Aorta (tissue), 5 donors: ENCODE data around the gene SYPL2. TPM values are rescaled to one million over a fixed set of nuclear protein-coding genes. Genes with fewer than 3 reads are reported as not detected.

ENCODE experiments used
- ATAC-seq: fragments of 200-7000 bp; cut with Tn5 transposase; one replicate; pipeline ENCODE4 v1.9.1; 2022; ENCODE audit warnings: moderate library complexity; ENCODE audit not compliant: low FRiP score
- DNase-seq, 2 donors: peaks; one replicate each; pipeline ENCODE4 v3.0.0-alpha.2; 2020
- H3K27ac ChIP-seq, 2 donors: one replicate each; pipeline ENCODE4 v1.5.1; 2013; ENCODE audit warnings: low read length in 2 of 2, mild to moderate bottlenecking in 2 of 2, moderate library complexity in 2 of 2, control low read depth in 1 of 2, inconsistent platforms in 1 of 2, low read depth in 1 of 2
- H3K27me3 ChIP-seq, 2 donors: one replicate each; pipeline ENCODE4 v1.6.1; 2013; ENCODE audit warnings: control low read depth in 1 of 2, low read length in 1 of 2, mild to moderate bottlenecking in 1 of 2, moderate library complexity in 1 of 2; ENCODE audit not compliant: insufficient read depth in 2 of 2, control insufficient read depth in 1 of 2
- H3K36me3 ChIP-seq, 2 donors: one replicate each; pipeline ENCODE4 v1.6.1; 2013; ENCODE audit warnings: control low read depth in 1 of 2, low read length in 1 of 2, mild to moderate bottlenecking in 1 of 2; ENCODE audit not compliant: insufficient read depth in 2 of 2, control insufficient read depth in 1 of 2
- H3K4me1 ChIP-seq, 2 donors: one replicate each; pipeline ENCODE4 v1.6.1; 2013; ENCODE audit warnings: low read length in 2 of 2, control low read depth in 1 of 2, mild to moderate bottlenecking in 1 of 2, moderate library complexity in 1 of 2; ENCODE audit not compliant: insufficient read depth in 2 of 2, control insufficient read depth in 1 of 2
- H3K4me3 ChIP-seq, 2 donors: one replicate each; pipeline ENCODE4 v1.5.1; 2013; ENCODE audit warnings: low read length in 2 of 2, control low read depth in 1 of 2, mild to moderate bottlenecking in 1 of 2
- H3K9me3 ChIP-seq: one replicate; pipeline ENCODE4 v1.6.1; 2013; ENCODE audit warnings: mild to moderate bottlenecking, low read length; ENCODE audit not compliant: control insufficient read depth
- WGBS, 2 donors: extraction: QIAGEN DNeasy Blood & Tissue Kit; methylation state at CpG; one replicate each; pipeline ENCODE4 v1.1.7; 2013; 5-methylcytosine and 5-hydroxymethylcytosine counted together
- intact Hi-C, 2 donors: fragments of 100-400 bp; cut with DNase I; formaldehyde crosslinking; loops; one replicate each; pipeline versions ENCODE4 v1.14.2 to v1.15.0; 2022
- long read RNA-seq, 2 donors: library from polyadenylated mRNA; unstranded; transcript quantifications; one replicate each; pipeline ENCODE4 v2.0.0, GENCODE V29; 2020 to 2021
- polyA plus RNA-seq, 2 donors: library from polyadenylated mRNA; stranded (reverse); fragments of 200-250 nt; gene quantifications; one replicate each; pipeline ENCODE4 v1.2.3, GENCODE V29; 2013
- total RNA-seq, 2 donors: library from RNA; stranded (reverse); fragmentation: NEBNext Ultra II Directional; extraction: Animal tissue kit (Norgen Biotek cat#: 25700); gene quantifications; one replicate each; pipeline ENCODE4 v1.2.1, GENCODE V29; 2021
- donor health status: healthy with polysubstance abuse.
- donor health status: Bipolar disorder and iron deficiency.
- donor health status: DM: no; HTN: no; CAD: no.
- donor health status: DM: no; HTN: no; CAD: no.
- donor health status: DM: yes; HTN: yes; CAD: no.

Gene SYPL2
- total RNA-seq (1 to 10 TPM; 5.9 to 6.2 TPM), polyA plus RNA-seq (1 to 10 TPM; 1.4 to 2.8 TPM)
- long read RNA-seq, donor 1, partial matches to known transcripts, result 0 of 12 reads
- long read RNA-seq, donor 1, other reads (novel, unspliced or antisense), result 12 of 12 reads
- long read RNA-seq, donor 2, partial matches to known transcripts, result 1 of 1 reads
- long read RNA-seq, donor 2, other reads (novel, unspliced or antisense), result 0 of 1 reads

DNA sequence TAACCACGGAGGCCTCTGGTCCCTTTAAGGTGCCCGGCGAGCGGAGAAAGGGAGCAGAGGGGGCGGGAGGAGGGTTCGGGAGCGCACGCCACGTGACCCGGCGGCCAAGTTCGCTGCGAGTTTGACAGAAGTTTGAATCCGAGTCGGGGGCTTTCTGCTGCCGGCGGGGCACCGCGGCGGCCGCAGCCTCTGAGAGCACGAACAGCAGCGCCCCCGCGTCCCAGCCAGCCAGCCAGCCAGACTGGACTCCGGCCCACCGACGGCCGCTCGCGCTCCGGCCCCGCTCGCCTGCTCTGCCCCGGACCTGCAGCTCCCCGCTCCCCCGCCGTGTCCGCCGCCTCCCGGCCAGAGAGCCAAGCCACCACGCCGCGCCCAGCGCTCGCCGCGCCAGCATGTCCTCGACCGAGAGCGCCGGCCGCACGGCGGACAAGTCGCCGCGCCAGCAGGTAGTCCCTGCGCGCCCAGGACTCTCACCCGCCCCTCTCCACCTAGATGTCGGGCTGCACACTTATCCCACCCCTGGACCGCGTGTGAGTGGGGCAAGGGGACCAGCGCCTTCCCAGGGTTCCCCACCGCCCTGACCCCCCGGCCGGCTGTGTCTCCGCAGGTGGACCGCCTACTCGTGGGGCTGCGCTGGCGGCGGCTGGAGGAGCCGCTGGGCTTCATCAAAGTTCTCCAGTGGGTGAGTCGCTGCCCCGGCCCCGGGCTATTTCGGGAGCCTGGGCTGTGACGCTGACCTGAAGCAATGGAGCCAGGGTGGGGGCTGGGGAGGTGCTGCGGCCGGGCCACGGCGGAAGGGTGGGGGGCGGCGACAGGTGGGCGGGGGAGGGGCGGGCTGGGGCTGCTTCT lies at the start of gene SYPL2:
Gene SYPL2, plus strand, starts transcription at position 95 of the 849 bp plus-strand sequence. Its CDS starts 298 bp downstream, at position 393.
- no peaks in the 10 kb centered on the region for H3K4me1 ChIP-seq
- peak within 1 kb of the TSS; percentile 51 to 74 for H3K4me3 ChIP-seq
- intact Hi-C loops, result no loop called here
- H3K27me3 ChIP-seq, result no peaks in the 10 kb centered on the region
- peak; percentile 87 for ATAC-seq
- DNase-seq, result peak; percentile 71 to 90
- peak within 1 kb of the TSS in 1 of 2 donors; percentile 62 for H3K27ac ChIP-seq
- no peaks in the 10 kb centered on the region for H3K9me3 ChIP-seq
- H3K36me3 ChIP-seq, result no peaks in the 10 kb centered on the region
- 1% methylated on average over 81 to 88 of the region's 88 CpGs for WGBS, 2 donors

DNA sequence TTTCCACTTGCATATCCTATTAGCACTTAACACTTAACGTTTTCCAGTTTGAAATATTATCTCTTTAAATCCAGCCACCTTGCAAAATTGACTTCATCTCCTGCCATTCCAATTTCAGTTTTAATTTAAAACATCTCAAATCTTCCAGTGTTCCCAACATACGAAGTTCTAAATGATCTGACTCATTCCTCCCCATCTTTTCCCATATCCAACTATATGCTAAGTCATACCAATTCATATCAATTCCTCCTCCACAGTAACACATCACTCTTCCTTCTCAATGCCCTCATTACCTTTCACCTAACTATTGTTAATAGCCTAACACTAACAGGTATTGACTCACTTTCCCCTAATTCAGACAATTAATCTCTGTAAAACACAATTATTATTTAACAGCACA lies 42.8 kb upstream of the SYPL2 start:
- Histone ChIP-seq H3K4me1 (no peaks in the 10 kb centered on the region), H3K36me3 (no peaks in the 10 kb centered on the region), H3K27ac (no peak overlapping the region), H3K9me3 (no peaks in the 10 kb centered on the region), H3K4me3 (no peak overlapping the region), H3K27me3 (no peaks in the 10 kb centered on the region)
- intact Hi-C loops, result loop anchor here in 1 of 2 donors (10.0 kb wide), 1 partner anchor 111 kb away; the partner anchor contains the start of gene GPR61
- ATAC-seq (no peak), DNase-seq (no peak)
- 63 to 65% methylated on average over 2 of the region's 2 CpGs for WGBS, 2 donors

DNA sequence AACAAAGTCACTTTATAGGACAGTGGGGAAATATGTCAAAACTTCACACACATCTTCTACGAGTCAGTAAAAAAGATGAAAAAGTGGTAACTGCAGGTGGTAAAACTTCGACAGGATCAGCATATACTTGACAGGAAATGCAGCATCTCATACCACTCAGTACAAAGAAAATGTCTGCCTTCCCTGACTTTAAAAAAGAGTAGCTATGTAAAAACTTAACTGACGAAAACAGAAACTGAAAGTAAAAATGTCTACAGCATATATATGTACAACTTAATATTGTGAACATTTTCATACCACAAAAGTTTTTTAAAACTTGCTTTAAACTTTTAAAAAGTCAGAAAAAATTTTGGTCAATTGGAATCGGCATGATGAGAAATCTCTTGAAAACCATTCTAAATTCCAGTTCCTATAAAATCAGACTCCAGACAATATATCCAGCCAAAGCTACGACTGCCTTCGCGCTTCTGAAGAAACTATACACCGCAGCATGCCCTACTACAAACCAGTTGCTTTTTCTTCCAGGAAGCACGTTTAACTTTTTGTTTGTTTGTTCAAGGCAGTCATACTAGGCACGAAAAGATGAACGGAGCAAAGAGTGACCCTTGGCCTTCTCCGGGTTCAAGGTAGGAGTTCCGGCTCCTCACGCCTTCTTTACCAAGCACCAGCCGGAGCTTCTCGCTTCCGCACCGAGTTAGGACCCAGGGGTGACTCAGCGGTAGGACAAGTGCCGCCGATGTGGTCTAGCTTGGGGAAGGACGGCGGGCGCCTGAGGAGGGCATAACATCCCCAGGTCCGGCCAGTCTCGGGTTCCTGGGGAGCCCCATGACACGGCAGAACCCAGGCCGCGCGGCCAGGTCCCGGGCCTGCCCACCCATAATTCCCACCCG lies 40.7 kb upstream of the SYPL2 start:
- Histone ChIP-seq H3K27ac (peak overlapping the region; percentile 28 to 46), H3K36me3 (no peaks in the 10 kb centered on the region), H3K9me3 (no peaks in the 10 kb centered on the region), H3K4me1 (no peaks in the 10 kb centered on the region), H3K4me3 (peak overlapping the region; percentile 64 to 93), H3K27me3 (no peaks in the 10 kb centered on the region)
- WGBS, 2 donors, result 1% methylated on average over 32 of the region's 32 CpGs
- ATAC-seq (no peak), DNase-seq (no peak)
- intact Hi-C loops, result loop anchor here (5.0 to 10.0 kb wide), 3 partner anchors 57 to 112 kb away; partner anchors contain the start of genes ATXN7L2 (in 2 of the 2) and GPR61 (in 2 of the 2)

DNA sequence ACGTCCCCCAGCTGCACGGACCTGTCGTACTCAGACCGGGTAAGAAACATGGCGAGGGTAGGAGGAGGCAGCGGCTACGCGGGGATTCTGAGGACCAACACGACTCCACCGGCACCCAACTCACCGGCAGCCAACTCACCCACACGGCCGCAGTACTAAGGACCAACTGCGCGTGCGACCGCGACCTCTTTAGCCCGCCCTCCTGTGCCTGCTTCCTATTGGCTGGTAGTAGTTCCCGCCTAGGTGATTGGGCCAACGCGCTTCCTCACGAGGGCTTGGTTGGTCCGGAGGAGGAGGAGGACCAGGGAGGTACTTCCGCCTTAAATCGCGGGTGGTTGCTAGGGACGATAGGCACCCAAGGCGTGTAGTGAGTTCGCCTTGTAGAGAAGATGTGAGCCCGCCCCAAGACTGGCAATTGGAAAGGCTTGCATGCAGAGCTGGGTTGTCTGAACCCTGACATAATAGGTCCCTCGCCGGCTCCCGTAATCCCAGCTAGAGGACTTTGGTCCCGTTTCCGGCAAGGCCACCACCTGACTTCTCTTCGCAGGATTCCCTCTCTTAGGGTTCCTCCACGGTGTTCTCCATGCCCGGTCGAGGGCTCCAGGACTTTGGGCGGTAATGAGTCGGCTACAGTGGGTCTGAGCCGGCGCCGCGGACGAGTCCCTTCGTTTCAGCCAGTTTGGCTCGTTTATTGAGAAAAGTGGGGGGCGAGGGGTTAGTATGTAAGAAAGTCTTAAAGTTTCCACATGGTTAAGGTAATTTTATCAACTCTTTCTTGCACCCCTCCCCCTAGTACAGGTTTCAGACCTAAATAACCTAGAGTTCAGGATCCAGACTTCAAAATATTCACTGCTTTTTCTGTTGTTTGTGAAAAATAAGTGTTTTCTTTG lies 39.8 kb upstream of the SYPL2 start, which contains the start of gene PSMA5:
Gene PSMA5, minus strand, starts transcription at position 168 of the 890 bp plus-strand sequence. Its CDS starts 118 bp downstream, at position 50.
- Histone ChIP-seq H3K4me3 (peak within 1 kb of the TSS; percentile 72 to 93), H3K9me3 (no peaks in the 10 kb centered on the region), H3K36me3 (no peaks in the 10 kb centered on the region), H3K4me1 (no peaks in the 10 kb centered on the region), H3K27me3 (no peaks in the 10 kb centered on the region), H3K27ac (peak within 1 kb of the TSS; percentile 46 to 58)
- DNase-seq, result peak; percentile 97 to 99
- intact Hi-C loops, result loop anchor here (5.0 to 10.0 kb wide), 3 partner anchors 56 to 111 kb away; partner anchors contain the start of genes ATXN7L2 (in 2 of the 2) and GPR61 (in 2 of the 2)
- peak; percentile 99 for ATAC-seq
- WGBS, 2 donors, result 0% methylated on average over 48 to 50 of the region's 50 CpGs

DNA sequence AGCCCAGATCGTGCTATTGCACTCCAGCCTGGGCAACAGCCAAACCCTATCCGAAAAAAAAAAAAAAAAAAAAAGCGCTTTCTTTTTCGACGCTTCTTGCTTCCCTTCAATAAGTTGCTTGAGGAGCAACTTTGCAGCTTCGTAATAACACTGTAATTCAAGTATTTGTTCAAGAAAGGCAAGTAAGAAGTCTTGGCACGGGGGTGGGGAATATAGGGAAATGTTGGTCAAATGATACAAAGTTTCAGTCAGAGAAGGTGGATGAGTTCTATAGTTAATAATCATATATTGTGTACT lies 39.2 kb upstream of the SYPL2 start:
- no peak overlapping the region for H3K27ac ChIP-seq
- intact Hi-C loops, result loop anchor here (5.0 to 10.0 kb wide), 3 partner anchors 55 to 110 kb away; partner anchors contain the start of genes ATXN7L2 (in 2 of the 2) and GPR61 (in 2 of the 2)

DNA sequence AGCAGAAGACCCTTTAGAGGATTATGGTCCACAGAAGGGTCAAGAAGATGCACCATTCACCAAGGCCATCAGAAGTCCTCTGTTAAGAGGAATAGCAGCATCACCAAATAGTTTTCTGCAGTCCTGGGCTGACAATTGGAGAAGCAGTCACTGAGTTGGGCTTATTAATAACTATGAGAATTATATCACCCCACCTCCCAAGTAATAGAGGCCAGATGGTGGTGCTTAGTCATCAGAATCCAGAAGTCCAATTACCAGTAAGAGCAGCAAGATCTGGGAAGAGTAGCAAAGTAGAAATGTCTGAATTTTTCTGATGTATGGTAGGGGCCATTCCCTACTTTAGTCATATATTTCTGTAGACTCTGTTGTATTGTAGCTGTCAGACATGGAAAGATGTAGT lies 34.0 kb upstream of the SYPL2 start:
- no peaks in the 10 kb centered on the region for H3K36me3 ChIP-seq
- H3K4me3 ChIP-seq, result no peak overlapping the region
- no peaks in the 10 kb centered on the region for H3K4me1 ChIP-seq
- ATAC-seq (no peak), DNase-seq (no peak)
- no peaks in the 10 kb centered on the region for H3K27me3 ChIP-seq
- no peaks in the 10 kb centered on the region for H3K9me3 ChIP-seq
- intact Hi-C loops, result no loop called here
- H3K27ac ChIP-seq, result no peak overlapping the region

More for the DNA sequence above, 39.2 kb upstream of the SYPL2 start:
- Histone ChIP-seq H3K27me3 (no peaks in the 10 kb centered on the region), H3K9me3 (no peaks in the 10 kb centered on the region), H3K4me3 (peak overlapping the region; percentile 34 to 72), H3K36me3 (no peaks in the 10 kb centered on the region), H3K4me1 (no peaks in the 10 kb centered on the region)
- ATAC-seq, result no peak
- WGBS, 2 donors, result 0 to 3% methylated on average over 7 of the region's 7 CpGs
- no peak for DNase-seq

DNA sequence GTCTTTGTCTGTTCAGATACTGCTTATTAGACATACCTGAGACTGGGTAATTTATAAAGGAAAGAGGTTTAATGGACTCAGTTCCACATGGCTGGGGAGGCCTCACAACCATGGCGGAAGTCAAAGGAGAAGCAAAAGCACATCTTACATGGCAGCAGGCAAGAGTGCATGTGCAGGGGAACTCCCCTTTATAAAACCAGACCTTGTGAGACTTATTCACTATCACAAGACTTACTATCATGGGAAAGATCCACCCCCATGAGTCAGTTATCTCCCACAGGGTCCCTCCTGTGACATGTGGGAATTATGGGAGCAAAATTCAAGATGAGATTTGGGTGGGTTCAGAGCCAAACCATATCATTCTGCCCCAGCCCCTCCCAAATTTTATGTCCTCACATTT lies 33.0 kb upstream of the SYPL2 start:
- Histone ChIP-seq H3K9me3 (no peaks in the 10 kb centered on the region), H3K4me1 (no peaks in the 10 kb centered on the region), H3K4me3 (no peak overlapping the region), H3K27me3 (no peaks in the 10 kb centered on the region), H3K27ac (no peak overlapping the region), H3K36me3 (no peaks in the 10 kb centered on the region)
- ATAC-seq (no peak), DNase-seq (no peak)
- intact Hi-C loops, result no loop called here
- WGBS, 2 donors, result 92 to 100% methylated on average over 1 of the region's 1 CpG
